Measurements from ENCODE around the gene CAMTA1. TPM values are rescaled to one million over a fixed set of nuclear protein-coding genes. Genes with fewer than 3 reads are reported as not detected.

Gene CAMTA1
- total RNA-seq, 1 experiment from 2014 or later: 85.2 TPM

DNA sequence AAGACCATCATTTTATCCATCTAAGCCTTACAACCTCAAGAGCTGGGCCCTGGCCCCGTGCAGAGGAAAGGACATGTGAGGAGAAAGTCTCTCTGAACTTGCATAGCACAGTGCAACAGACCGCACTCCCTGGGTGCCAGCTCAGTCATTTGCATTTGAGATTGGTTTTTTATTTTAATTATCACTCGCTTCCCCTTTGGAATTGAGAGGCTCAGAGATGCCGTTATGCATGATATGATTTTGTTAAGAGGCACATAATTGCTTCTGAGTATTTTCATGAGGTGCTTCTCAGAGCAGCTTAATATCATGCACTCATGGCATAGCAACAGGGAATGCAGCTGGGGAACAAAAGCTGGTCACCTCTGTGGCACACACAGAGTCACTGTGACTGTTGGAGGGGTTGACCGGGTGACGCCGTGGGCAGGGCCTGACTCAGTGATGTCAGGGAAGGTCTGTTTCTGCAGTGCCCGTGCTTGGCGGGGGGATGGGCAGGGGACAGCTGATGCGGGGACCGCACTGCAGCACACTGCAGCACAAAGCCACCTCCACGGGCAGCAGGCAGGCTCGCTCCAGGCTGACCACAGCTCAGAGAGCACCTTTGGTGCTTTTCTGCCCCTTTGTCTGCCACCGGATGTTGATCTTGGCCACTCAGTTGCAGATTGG lies 942.7 kb downstream of the CAMTA1 start:
- ChIA-PET CTCF (no interaction called here), POLR2A (ENCODE audit: low non-redundant PET) (no interaction called here)
- DNase-seq (ENCODE audit: low spot score): no peak
- TF ChIP-seq, protein P1, sequence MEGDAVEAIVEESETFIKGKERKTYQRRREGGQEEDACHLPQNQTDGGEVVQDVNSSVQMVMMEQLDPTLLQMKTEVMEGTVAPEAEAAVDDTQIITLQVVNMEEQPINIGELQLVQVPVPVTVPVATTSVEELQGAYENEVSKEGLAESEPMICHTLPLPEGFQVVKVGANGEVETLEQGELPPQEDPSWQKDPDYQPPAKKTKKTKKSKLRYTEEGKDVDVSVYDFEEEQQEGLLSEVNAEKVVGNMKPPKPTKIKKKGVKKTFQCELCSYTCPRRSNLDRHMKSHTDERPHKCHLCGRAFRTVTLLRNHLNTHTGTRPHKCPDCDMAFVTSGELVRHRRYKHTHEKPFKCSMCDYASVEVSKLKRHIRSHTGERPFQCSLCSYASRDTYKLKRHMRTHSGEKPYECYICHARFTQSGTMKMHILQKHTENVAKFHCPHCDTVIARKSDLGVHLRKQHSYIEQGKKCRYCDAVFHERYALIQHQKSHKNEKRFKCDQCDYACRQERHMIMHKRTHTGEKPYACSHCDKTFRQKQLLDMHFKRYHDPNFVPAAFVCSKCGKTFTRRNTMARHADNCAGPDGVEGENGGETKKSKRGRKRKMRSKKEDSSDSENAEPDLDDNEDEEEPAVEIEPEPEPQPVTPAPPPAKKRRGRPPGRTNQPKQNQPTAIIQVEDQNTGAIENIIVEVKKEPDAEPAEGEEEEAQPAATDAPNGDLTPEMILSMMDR (conservative IDR thresholded peaks at IDR 0.05; ENCODE audit: low read depth, low read length): no peak
- TF ChIP-seq EZH2 (IDR thresholded peaks at IDR 0.05; ENCODE audit: borderline replicate concordance, low read depth, low read length, poor library complexity, severe bottlenecking): no peak
- no peaks in the 10 kb centered on the region for H3K4me1 ChIP-seq (ENCODE audit: insufficient read depth, low read length, poor library complexity, severe bottlenecking)
- H3K9me3 ChIP-seq (ENCODE audit: low read depth, low read length, poor library complexity, severe bottlenecking): no peaks in the 10 kb centered on the region
- no peaks in the 10 kb centered on the region for H3K27me3 ChIP-seq (replicated peaks; ENCODE audit: insufficient read depth, low read depth, low read length, poor library complexity)
- H3K4me3 ChIP-seq (ENCODE audit: low read depth, low read length, poor library complexity, severe bottlenecking): no peak overlapping the region
- intact Hi-C loops (cut with micrococcal nuclease; ENCODE audit: unreplicated experiment): no loop called here
- BruUV-seq (replicated peaks): no TSS peak
- no peaks in the 10 kb centered on the region for H3K36me3 ChIP-seq (ENCODE audit: insufficient read depth, low read length, poor library complexity, severe bottlenecking)
- H3K27ac ChIP-seq (ENCODE audit: low read depth, low read length, poor library complexity, severe bottlenecking): no peak overlapping the region

DNA sequence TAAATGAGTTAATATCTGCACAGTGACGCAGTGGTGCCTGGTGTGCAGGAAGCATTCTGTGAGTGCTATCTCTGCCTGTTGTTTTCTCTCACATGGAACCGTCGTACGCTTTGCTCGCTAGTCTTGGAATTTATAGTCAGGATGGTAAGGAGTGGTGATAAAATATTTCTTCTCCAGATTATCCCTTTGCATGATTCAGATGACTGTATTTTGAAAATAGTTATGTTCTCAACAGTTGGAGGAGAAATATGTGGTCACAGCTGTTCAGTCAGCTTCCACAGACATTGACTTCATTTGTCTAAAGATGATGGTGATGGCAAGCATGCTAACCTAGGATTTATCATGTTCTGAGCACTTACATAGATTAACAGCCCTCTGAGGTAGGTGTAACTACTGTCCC lies 944.5 kb downstream of the CAMTA1 start:
- CTCF ChIA-PET: no interaction called here
- H3K9me3 ChIP-seq (ENCODE audit: low read depth, low read length, poor library complexity, severe bottlenecking): no peaks in the 10 kb centered on the region
- TF ChIP-seq, protein P1 (conservative IDR thresholded peaks at IDR 0.05; ENCODE audit: low read depth, low read length): no peak
- TF ChIP-seq EZH2 (IDR thresholded peaks at IDR 0.05; ENCODE audit: borderline replicate concordance, low read depth, low read length, poor library complexity, severe bottlenecking): no peak
- H3K27ac ChIP-seq (ENCODE audit: low read depth, low read length, poor library complexity, severe bottlenecking): no peak overlapping the region
- no TSS peak for BruUV-seq (replicated peaks)
- H3K36me3 ChIP-seq (ENCODE audit: insufficient read depth, low read length, poor library complexity, severe bottlenecking): no peaks in the 10 kb centered on the region
- DNase-seq (ENCODE audit: low spot score): no peak
- POLR2A ChIA-PET (ENCODE audit: low non-redundant PET): no interaction called here
- H3K4me3 ChIP-seq (ENCODE audit: low read depth, low read length, poor library complexity, severe bottlenecking): no peak overlapping the region
- H3K4me1 ChIP-seq (ENCODE audit: insufficient read depth, low read length, poor library complexity, severe bottlenecking): no peaks in the 10 kb centered on the region
- H3K27me3 ChIP-seq (replicated peaks; ENCODE audit: insufficient read depth, low read depth, low read length, poor library complexity): no peaks in the 10 kb centered on the region
- intact Hi-C loops (cut with micrococcal nuclease; ENCODE audit: unreplicated experiment): no loop called here

DNA sequence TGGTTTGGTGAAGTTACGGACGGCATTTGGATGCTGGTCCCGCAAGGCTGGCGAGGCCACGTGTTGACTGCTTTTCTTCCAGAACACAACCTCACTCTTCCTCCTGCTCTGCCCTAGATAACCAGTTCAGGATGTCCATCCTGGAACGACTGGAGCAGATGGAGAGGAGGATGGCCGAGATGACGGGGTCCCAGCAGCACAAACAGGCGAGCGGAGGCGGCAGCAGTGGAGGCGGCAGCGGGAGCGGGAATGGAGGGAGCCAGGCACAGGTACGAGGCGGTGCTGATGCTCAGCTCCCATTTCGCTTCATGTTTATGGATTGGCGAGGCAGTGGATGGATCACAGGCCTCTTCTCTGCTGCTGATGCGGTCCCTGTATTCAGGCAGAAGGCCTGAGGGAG lies 947.1 kb downstream of the CAMTA1 start:
- H3K27me3 ChIP-seq (replicated peaks; ENCODE audit: insufficient read depth, low read depth, low read length, poor library complexity): no peaks in the 10 kb centered on the region
- no peak overlapping the region for H3K27ac ChIP-seq (ENCODE audit: low read depth, low read length, poor library complexity, severe bottlenecking)
- H3K9me3 ChIP-seq (ENCODE audit: low read depth, low read length, poor library complexity, severe bottlenecking): no peaks in the 10 kb centered on the region
- no peaks in the 10 kb centered on the region for H3K36me3 ChIP-seq (ENCODE audit: insufficient read depth, low read length, poor library complexity, severe bottlenecking)
- BruUV-seq (replicated peaks): no TSS peak
- ChIA-PET CTCF (no interaction called here), POLR2A (ENCODE audit: low non-redundant PET) (no interaction called here)
- no peaks in the 10 kb centered on the region for H3K4me1 ChIP-seq (ENCODE audit: insufficient read depth, low read length, poor library complexity, severe bottlenecking)
- intact Hi-C loops (cut with micrococcal nuclease; ENCODE audit: unreplicated experiment): no loop called here
- no peak for TF ChIP-seq EZH2 (IDR thresholded peaks at IDR 0.05; ENCODE audit: borderline replicate concordance, low read depth, low read length, poor library complexity, severe bottlenecking)
- TF ChIP-seq, protein P1 (conservative IDR thresholded peaks at IDR 0.05; ENCODE audit: low read depth, low read length): no peak
- no peak overlapping the region for H3K4me3 ChIP-seq (ENCODE audit: low read depth, low read length, poor library complexity, severe bottlenecking)
- DNase-seq (ENCODE audit: low spot score): no peak

All from A673 (cell line).